Ectodermal cell (in vitro differentiated cells): ENCODE measurements around the gene KRT25. TPM values are rescaled to one million over a fixed set of nuclear protein-coding genes. Genes with fewer than 3 reads are reported as not detected.

ENCODE experiments used
- H3K27ac ChIP-seq: 2 replicates; pipeline ENCODE4 v1.7.0; 2013; ENCODE audit warnings: mild to moderate bottlenecking, low read depth, low read length; ENCODE audit not compliant: insufficient read depth, poor library complexity, severe bottlenecking
- H3K27me3 ChIP-seq: 2 replicates; pipeline ENCODE4 v1.7.0; 2013; ENCODE audit warnings: mild to moderate bottlenecking, low read length; ENCODE audit not compliant: insufficient read depth, control insufficient read depth, poor library complexity, severe bottlenecking
- H3K36me3 ChIP-seq: one replicate; pipeline ENCODE4 v1.7.0; 2013; ENCODE audit warnings: low read length; ENCODE audit not compliant: control insufficient read depth, insufficient read depth
- H3K4me1 ChIP-seq: one replicate; pipeline ENCODE4 v1.7.0; 2013; ENCODE audit warnings: low read length; ENCODE audit not compliant: control insufficient read depth, insufficient read depth
- H3K4me3 ChIP-seq: 2 replicates; pipeline ENCODE4 v1.7.0; 2013; ENCODE audit warnings: low read depth, low read length, control low read depth; ENCODE audit not compliant: insufficient read depth
- H3K9me3 ChIP-seq: 2 replicates; pipeline ENCODE4 v1.7.0; 2013; ENCODE audit warnings: mild to moderate bottlenecking, low read length, moderate library complexity; ENCODE audit not compliant: control insufficient read depth
- WGBS, 2 experiments: methylation state at CpG; one replicate each; pipeline ENCODE4 v1.1.7; 2013; ENCODE audit warnings: missing lambda C conversion rate in 2 of 2; 5-methylcytosine and 5-hydroxymethylcytosine counted together
- polyA plus RNA-seq, 4 experiments: library from polyadenylated mRNA; stranded (reverse); fragments of 50-300 nt; gene quantifications; one replicate each; pipeline ENCODE4 v1.2.3, GENCODE V29; 2013

Gene KRT25
- polyA plus RNA-seq (2013, experiment 1 of 4), result not detected
- not detected for polyA plus RNA-seq (2013, experiment 2 of 4)
- polyA plus RNA-seq (2013, experiment 3 of 4), result not detected
- not detected for polyA plus RNA-seq (2013, experiment 4 of 4)

GRCh38 chr17:40755231-40755630 is at the start of gene KRT25:
KRT25 (minus strand) TSS chr17:40755331; CDS start chr17:40755271, 60 bp downstream.
- Histone ChIP-seq H3K4me1 (no peaks in the 10 kb centered on the region), H3K36me3 (no peaks in the 10 kb centered on the region), H3K4me3 (no peak within 1 kb of the TSS), H3K27me3 (no peaks in the 10 kb centered on the region), H3K9me3 (no peaks in the 10 kb centered on the region), H3K27ac (no peak within 1 kb of the TSS)
- WGBS, 2 experiments, result 85 to 91% methylated on average over 4 of the region's 4 CpGs

GRCh38 chr17:40803617-40804082 is 48.5 kb upstream of the KRT25 start:
- Histone ChIP-seq H3K9me3 (no peaks in the 10 kb centered on the region), H3K36me3 (no peaks in the 10 kb centered on the region), H3K27ac (no peak overlapping the region), H3K27me3 (peaks cover 78% of the 10 kb centered on the region), H3K4me1 (no peaks in the 10 kb centered on the region), H3K4me3 (no peak overlapping the region)
- WGBS, 2 experiments, result 17 to 21% methylated on average over 13 of the region's 13 CpGs

GRCh38 chr17:40801157-40801556 is 46.0 kb upstream of the KRT25 start:
- Histone ChIP-seq H3K27me3 (peaks cover 54% of the 10 kb centered on the region), H3K27ac (no peak overlapping the region), H3K36me3 (no peaks in the 10 kb centered on the region), H3K4me1 (no peaks in the 10 kb centered on the region), H3K9me3 (no peaks in the 10 kb centered on the region), H3K4me3 (no peak overlapping the region)
- 86% methylated on average over 2 of the region's 2 CpGs for WGBS, 2 experiments

- WGBS, 2 experiments, result 83 to 84% methylated on average over 1 of the region's 1 CpG
- H3K9me3 ChIP-seq, result no peaks in the 10 kb centered on the region
- no peak overlapping the region for H3K4me3 ChIP-seq
- H3K27me3 ChIP-seq, result peaks cover 50% of the 10 kb centered on the region
- no peaks in the 10 kb centered on the region for H3K36me3 ChIP-seq
- H3K27ac ChIP-seq, result no peak overlapping the region
- H3K4me1 ChIP-seq, result no peaks in the 10 kb centered on the region
Measured at GRCh38 chr17:40800381-40800780, 45.2 kb upstream of the KRT25 start.

- 100% methylated on average over 2 of the region's 3 CpGs; no CpG with 5 or more reads in 1 of the 2 experiments for WGBS, 2 experiments
- Histone ChIP-seq H3K4me1 (no peaks in the 10 kb centered on the region), H3K27me3 (peaks cover 45% of the 10 kb centered on the region), H3K4me3 (no peak within 1 kb of the TSS), H3K27ac (no peak within 1 kb of the TSS), H3K9me3 (no peaks in the 10 kb centered on the region), H3K36me3 (no peaks in the 10 kb centered on the region)
Measured at GRCh38 chr17:40799859-40800258, 44.7 kb upstream of the KRT25 start, which contains the start of gene KRT28. KRT28 (minus strand) TSS chr17:40799959; CDS start chr17:40799893, 66 bp downstream.

- no peaks in the 10 kb centered on the region for H3K36me3 ChIP-seq
Measured at GRCh38 chr17:40796846-40797245, 41.7 kb upstream of the KRT25 start.

GRCh38 chr17:40795019-40795667 is 40.0 kb upstream of the KRT25 start:
- Histone ChIP-seq H3K27me3 (peaks cover 13% of the 10 kb centered on the region), H3K36me3 (no peaks in the 10 kb centered on the region), H3K4me1 (no peaks in the 10 kb centered on the region), H3K4me3 (no peak overlapping the region), H3K9me3 (no peaks in the 10 kb centered on the region), H3K27ac (no peak overlapping the region)
- WGBS, 2 experiments, result 92% methylated on average over 10 of the region's 10 CpGs

More at GRCh38 chr17:40796846-40797245, 41.7 kb upstream of the KRT25 start:
- H3K4me3 ChIP-seq, result no peak overlapping the region
- WGBS, 2 experiments, result 92% methylated on average over 27 of the region's 27 CpGs
- H3K4me1 ChIP-seq, result no peaks in the 10 kb centered on the region
- no peak overlapping the region for H3K27ac ChIP-seq
- peaks cover 30% of the 10 kb centered on the region for H3K27me3 ChIP-seq
- H3K9me3 ChIP-seq, result no peaks in the 10 kb centered on the region

GRCh38 chr17:40794466-40794865 is 39.3 kb upstream of the KRT25 start:
- peaks cover 7% of the 10 kb centered on the region for H3K27me3 ChIP-seq
- no peaks in the 10 kb centered on the region for H3K9me3 ChIP-seq
- H3K4me3 ChIP-seq, result no peak overlapping the region
- no peak overlapping the region for H3K27ac ChIP-seq
- no peaks in the 10 kb centered on the region for H3K36me3 ChIP-seq
- H3K4me1 ChIP-seq, result no peaks in the 10 kb centered on the region
- 97 to 98% methylated on average over 2 of the region's 2 CpGs for WGBS, 2 experiments

- H3K36me3 ChIP-seq, result no peaks in the 10 kb centered on the region
- 90% methylated on average over 10 of the region's 10 CpGs for WGBS, 2 experiments
- no peaks in the 10 kb centered on the region for H3K9me3 ChIP-seq
- peaks cover 3% of the 10 kb centered on the region for H3K27me3 ChIP-seq
- no peak overlapping the region for H3K4me3 ChIP-seq
- no peaks in the 10 kb centered on the region for H3K4me1 ChIP-seq
- no peak overlapping the region for H3K27ac ChIP-seq
Measured at GRCh38 chr17:40793832-40794231, 38.7 kb upstream of the KRT25 start.

GRCh38 chr17:40791787-40792436 is 36.8 kb upstream of the KRT25 start:
- no peaks in the 10 kb centered on the region for H3K4me1 ChIP-seq
- 48 to 54% methylated on average over 5 of the region's 6 CpGs for WGBS, 2 experiments
- no peaks in the 10 kb centered on the region for H3K9me3 ChIP-seq
- H3K27me3 ChIP-seq, result peaks cover 3% of the 10 kb centered on the region
- H3K36me3 ChIP-seq, result no peaks in the 10 kb centered on the region
- H3K4me3 ChIP-seq, result no peak overlapping the region
- H3K27ac ChIP-seq, result no peak overlapping the region
